ENCODE measurements around the gene SLC7A14. TPM values are rescaled to one million over a fixed set of nuclear protein-coding genes. Genes with fewer than 3 reads are reported as not detected.

SLC7A14 gene
- total and polyA plus RNA-seq, 10 of the 15 experiments (the other 5 are each of a cell fraction or from before 2014, with no cell fraction given): not detected

GRCh38 chr3:170418422-170419398 lies 167.2 kb downstream of the SLC7A14 start, which contains the start of gene CLDN11:
Gene CLDN11, plus strand, starts transcription at chr3:170418868. Its CDS starts 199 bp downstream, at chr3:170419067.
- in situ Hi-C loops (cut with MboI) (loop anchor here (5.0 kb wide), 1 partner anchor 394 kb away; no protein-coding TSS in a partner anchor), intact Hi-C loops (cut with micrococcal nuclease; ENCODE audit: unreplicated experiment) (no loop called here)
- no peaks in the 10 kb centered on the region for H3K79me2 ChIP-seq (ENCODE audit: control insufficient read depth, insufficient read depth, low read length)
- no peak within 1 kb of the TSS for H3K4me2 ChIP-seq (ENCODE audit: control insufficient read depth, insufficient read depth)
- H2AFZ ChIP-seq (ENCODE audit: control insufficient read depth, low read depth, low read length): no peak within 1 kb of the TSS
- no peak for ATAC-seq
- no peaks in the 10 kb centered on the region for H3K36me3 ChIP-seq (ENCODE audit: control insufficient read depth in 2 of 2, insufficient read depth in 2 of 2, low read length in 1 of 2)
- RAD21 ChIA-PET (ENCODE audit: unreplicated experiment): no interaction called here
- SMC1A ChIA-PET (ENCODE audit: uncharacterized antibody, unreplicated experiment): interaction anchor here (9.2 kb wide), 1 partner anchor 393 kb away, joined by 114 read pairs; no protein-coding TSS in a partner anchor
- H3K27me3 ChIP-seq (replicated peaks in 1 of 2; ENCODE audit: control insufficient read depth in 2 of 2, insufficient read depth in 2 of 2, low read length in 1 of 2): peaks cover 11 to 19% of the 10 kb centered on the region in 2 experiments; a peak in 3 of 4 replicates
- no peaks in the 10 kb centered on the region; the same call in 1 of the 2 replicates for H4K20me1 ChIP-seq (ENCODE audit: control insufficient read depth, insufficient read depth)
- POLR2A ChIA-PET: interaction anchor here (0.6 kb wide), 1 partner anchor 206 kb away, joined by 7 read pairs; no protein-coding TSS in a partner anchor
- no peak for FAIRE-seq
- no peak within 1 kb of the TSS for H3K4me3 ChIP-seq
- no peaks in the 10 kb centered on the region for H3K4me1 ChIP-seq (ENCODE audit: control insufficient read depth, insufficient read depth, low read length)
- no peaks in the 10 kb centered on the region for H3K9me3 ChIP-seq (replicated peaks; ENCODE audit: control insufficient read depth, insufficient read depth, low read length)
- H3K27ac ChIP-seq (ENCODE audit: control insufficient read depth, insufficient read depth): no peak within 1 kb of the TSS
- TF ChIP-seq SUZ12 (IDR thresholded peaks at IDR 0.05; ENCODE audit: unreplicated experiment): peak; percentile 26
- TF ChIP-seq BMI1 (IDR thresholded peaks at IDR 0.05; ENCODE audit: borderline replicate concordance): no peak
- TF ChIP-seq EED (IDR thresholded peaks at IDR 0.05; ENCODE audit: low read depth): no peak
- TF ChIP-seq RB1 (IDR thresholded peaks at IDR 0.05; ENCODE audit: borderline replicate concordance): no peak
- no peak for TF ChIP-seq PAX8 (IDR thresholded peaks at IDR 0.05)
- no peak within 1 kb of the TSS for H3K9ac ChIP-seq (ENCODE audit: control insufficient read depth, insufficient read depth, low read length)
- 18% methylated on average over 68 of the region's 79 CpGs for WGBS (ENCODE audit: insufficient coverage, insufficient replicate concordance, low lambda C conversion rate, missing lambda C conversion rate)
- BruUV-seq (replicated peaks): no TSS peak
- DNase-seq (ENCODE audit: low read depth, low spot score): no peak
- CTCF ChIA-PET: interaction anchor here (0.7 to 10.2 kb wide), 2 partner anchors 13 to 393 kb away, joined by 3 to 264 read pairs; no protein-coding TSS in a partner anchor
